ENCODE data around the gene THAP10.
A peak's percentile ranks its signal among the peaks of the same experiment; 100 is the strongest.

Gene THAP10

GRCh38 chr15:70922119-70922518 lies 29.9 kb upstream of the THAP10 start:
- H2BK15ac ChIP-seq (ENCODE audit: low read depth, poor library complexity, severe bottlenecking): no peak overlapping the region
- H2BK120ac ChIP-seq (ENCODE audit: low read depth, low read length): no peak overlapping the region
- no peak overlapping the region for H3K4me3 ChIP-seq (ENCODE audit: insufficient read depth in 1 of 2, low read depth in 1 of 2, low read length in 2 of 2)
- H3K18ac ChIP-seq (ENCODE audit: low read depth in 1 of 2, low read length in 2 of 2): no peak overlapping the region
- H3K36me3 ChIP-seq (ENCODE audit: control insufficient read depth in 1 of 2, insufficient read depth in 2 of 2, low read depth in 1 of 2, low read length in 2 of 2): peaks cover 0 to 3% of the 10 kb centered on the region in 2 experiments
- no peaks in the 10 kb centered on the region for H3K79me1 ChIP-seq (replicated peaks; ENCODE audit: low read length, poor library complexity, severe bottlenecking)
- no peak overlapping the region for H2BK12ac ChIP-seq (ENCODE audit: low read length in 2 of 2)
- no peak overlapping the region for H3K14ac ChIP-seq (ENCODE audit: low read length in 2 of 2)
- H3K27me3 ChIP-seq (ENCODE audit: control insufficient read depth in 1 of 2, insufficient read depth in 1 of 2, low read length in 2 of 2): no peaks in the 10 kb centered on the region
- peaks cover 3% of the 10 kb centered on the region for H3K9me3 ChIP-seq (ENCODE audit: control insufficient read depth, low read length)
- H2AFZ ChIP-seq (ENCODE audit: low read depth, low read length): no peak overlapping the region
- H3K9ac ChIP-seq (ENCODE audit: low read length): no peak overlapping the region
- WGBS: 100% methylated on average over 2 of the region's 2 CpGs
- no peak for DNase-seq
- no peak overlapping the region for H4K91ac ChIP-seq (ENCODE audit: low read length)
- no peak overlapping the region for H3K27ac ChIP-seq (ENCODE audit: low read length, poor library complexity, severe bottlenecking)
- no peak overlapping the region for H3K23ac ChIP-seq (ENCODE audit: low read length in 2 of 2)
- H3K4me2 ChIP-seq (ENCODE audit: low read length, poor library complexity, severe bottlenecking): no peak overlapping the region
- no peak overlapping the region for H2AK5ac ChIP-seq (ENCODE audit: low read length, severe bottlenecking)
- no peaks in the 10 kb centered on the region for H3K4me1 ChIP-seq (ENCODE audit: control insufficient read depth, insufficient read depth, low read depth, low read length)
- H2BK5ac ChIP-seq (ENCODE audit: low read depth, low read length, poor library complexity, severe bottlenecking): no peak overlapping the region
- H3K4ac ChIP-seq (ENCODE audit: low read depth in 1 of 2, low read length in 2 of 2): no peak overlapping the region
- no peak overlapping the region for H4K8ac ChIP-seq (ENCODE audit: low read length)

DNA sequence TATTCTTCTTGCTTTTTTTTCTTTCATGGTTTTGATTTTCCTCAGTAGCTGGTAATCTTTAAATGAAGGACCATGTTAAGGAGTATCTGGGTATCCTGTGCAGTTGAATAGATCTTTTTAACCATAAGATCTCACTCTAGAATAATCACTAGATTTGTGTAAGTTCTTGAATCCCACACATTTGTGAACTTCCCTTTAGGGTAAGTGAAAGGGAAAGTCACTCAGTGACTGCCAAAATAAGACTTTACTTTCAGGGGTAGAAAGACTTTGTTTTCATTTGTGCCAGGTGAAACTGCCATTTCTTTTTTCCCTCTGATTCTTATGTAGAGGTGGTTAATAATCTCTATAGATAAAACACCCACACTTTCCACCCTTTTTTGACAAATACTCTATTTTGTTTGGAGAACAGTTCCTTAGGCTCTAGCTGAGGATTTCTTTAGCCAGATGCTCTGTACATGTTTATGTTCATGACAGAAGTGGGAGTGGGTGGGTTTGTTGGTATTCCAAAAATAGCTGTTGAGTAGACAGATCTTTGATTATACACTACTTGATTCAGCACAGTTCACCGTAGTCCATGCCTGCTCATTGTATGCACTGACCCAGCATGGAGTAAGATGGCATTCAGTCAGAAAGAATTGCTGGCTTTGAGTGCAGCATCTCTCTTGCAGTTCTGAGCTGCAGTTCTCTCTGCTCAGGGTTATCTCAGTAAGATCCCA lies 28.9 kb upstream of the THAP10 start:
- H2AFZ ChIP-seq (ENCODE audit: low read depth, low read length): no peak overlapping the region
- no peak overlapping the region for H4K91ac ChIP-seq (ENCODE audit: low read length)
- peaks cover 0 to 3% of the 10 kb centered on the region in 2 experiments for H3K36me3 ChIP-seq (ENCODE audit: control insufficient read depth in 1 of 2, insufficient read depth in 2 of 2, low read depth in 1 of 2, low read length in 2 of 2)
- no peak overlapping the region for H2BK15ac ChIP-seq (ENCODE audit: low read depth, poor library complexity, severe bottlenecking)
- H2BK120ac ChIP-seq (ENCODE audit: low read depth, low read length): no peak overlapping the region
- H3K4ac ChIP-seq (ENCODE audit: low read depth in 1 of 2, low read length in 2 of 2): no peak overlapping the region
- no peak overlapping the region for H4K8ac ChIP-seq (ENCODE audit: low read length)
- no peak overlapping the region for H2AK5ac ChIP-seq (ENCODE audit: low read length, severe bottlenecking)
- H3K79me1 ChIP-seq (replicated peaks; ENCODE audit: low read length, poor library complexity, severe bottlenecking): no peaks in the 10 kb centered on the region
- no peak overlapping the region for H3K27ac ChIP-seq (ENCODE audit: low read length, poor library complexity, severe bottlenecking)
- no peak overlapping the region for H2BK5ac ChIP-seq (ENCODE audit: low read depth, low read length, poor library complexity, severe bottlenecking)
- no peak overlapping the region for H2BK12ac ChIP-seq (ENCODE audit: low read length in 2 of 2)
- H3K27me3 ChIP-seq (ENCODE audit: control insufficient read depth in 1 of 2, insufficient read depth in 1 of 2, low read length in 2 of 2): no peaks in the 10 kb centered on the region
- H3K14ac ChIP-seq (ENCODE audit: low read length in 2 of 2): no peak overlapping the region
- H3K9me3 ChIP-seq (ENCODE audit: control insufficient read depth, low read length): peaks cover 3% of the 10 kb centered on the region
- H3K4me1 ChIP-seq (ENCODE audit: control insufficient read depth, insufficient read depth, low read depth, low read length): no peaks in the 10 kb centered on the region
- DNase-seq: peak; percentile 4
- WGBS: 50% methylated on average over 1 of the region's 1 CpG
- H3K9ac ChIP-seq (ENCODE audit: low read length): no peak overlapping the region
- H3K18ac ChIP-seq (ENCODE audit: low read depth in 1 of 2, low read length in 2 of 2): no peak overlapping the region
- no peak overlapping the region for H3K23ac ChIP-seq (ENCODE audit: low read length in 2 of 2)
- no peak overlapping the region for H3K4me3 ChIP-seq (ENCODE audit: insufficient read depth in 1 of 2, low read depth in 1 of 2, low read length in 2 of 2)
- no peak overlapping the region for H3K4me2 ChIP-seq (ENCODE audit: low read length, poor library complexity, severe bottlenecking)

GRCh38 chr15:70917955-70918354 lies 25.7 kb upstream of the THAP10 start:
- H2BK15ac ChIP-seq (ENCODE audit: low read depth, poor library complexity, severe bottlenecking): no peak overlapping the region
- no peak overlapping the region for H4K8ac ChIP-seq (ENCODE audit: low read length)
- no peak overlapping the region for H2AK5ac ChIP-seq (ENCODE audit: low read length, severe bottlenecking)
- H2AFZ ChIP-seq (ENCODE audit: low read depth, low read length): no peak overlapping the region
- peaks cover 3% of the 10 kb centered on the region for H3K9me3 ChIP-seq (ENCODE audit: control insufficient read depth, low read length)
- H2BK12ac ChIP-seq (ENCODE audit: low read length in 2 of 2): no peak overlapping the region
- H3K4me2 ChIP-seq (ENCODE audit: low read length, poor library complexity, severe bottlenecking): no peak overlapping the region
- H3K36me3 ChIP-seq (ENCODE audit: control insufficient read depth in 1 of 2, insufficient read depth in 2 of 2, low read depth in 1 of 2, low read length in 2 of 2): peaks cover 0 to 3% of the 10 kb centered on the region in 2 experiments
- H3K27ac ChIP-seq (ENCODE audit: low read length, poor library complexity, severe bottlenecking): no peak overlapping the region
- H3K14ac ChIP-seq (ENCODE audit: low read length in 2 of 2): peak overlapping the region in 1 of 2 experiments; percentile 14
- H3K79me1 ChIP-seq (replicated peaks; ENCODE audit: low read length, poor library complexity, severe bottlenecking): no peaks in the 10 kb centered on the region
- WGBS: 96% methylated on average over 6 of the region's 6 CpGs
- no peak overlapping the region for H2BK120ac ChIP-seq (ENCODE audit: low read depth, low read length)
- peak overlapping the region; percentile 34 for H4K91ac ChIP-seq (ENCODE audit: low read length)
- H3K23ac ChIP-seq (ENCODE audit: low read length in 2 of 2): no peak overlapping the region
- no peak overlapping the region for H3K4ac ChIP-seq (ENCODE audit: low read depth in 1 of 2, low read length in 2 of 2)
- DNase-seq: no peak
- no peak overlapping the region for H3K4me3 ChIP-seq (ENCODE audit: insufficient read depth in 1 of 2, low read depth in 1 of 2, low read length in 2 of 2)
- no peaks in the 10 kb centered on the region for H3K4me1 ChIP-seq (ENCODE audit: control insufficient read depth, insufficient read depth, low read depth, low read length)
- no peaks in the 10 kb centered on the region for H3K27me3 ChIP-seq (ENCODE audit: control insufficient read depth in 1 of 2, insufficient read depth in 1 of 2, low read length in 2 of 2)
- H2BK5ac ChIP-seq (ENCODE audit: low read depth, low read length, poor library complexity, severe bottlenecking): no peak overlapping the region
- H3K18ac ChIP-seq (ENCODE audit: low read depth in 1 of 2, low read length in 2 of 2): no peak overlapping the region
- no peak overlapping the region for H3K9ac ChIP-seq (ENCODE audit: low read length)

DNA sequence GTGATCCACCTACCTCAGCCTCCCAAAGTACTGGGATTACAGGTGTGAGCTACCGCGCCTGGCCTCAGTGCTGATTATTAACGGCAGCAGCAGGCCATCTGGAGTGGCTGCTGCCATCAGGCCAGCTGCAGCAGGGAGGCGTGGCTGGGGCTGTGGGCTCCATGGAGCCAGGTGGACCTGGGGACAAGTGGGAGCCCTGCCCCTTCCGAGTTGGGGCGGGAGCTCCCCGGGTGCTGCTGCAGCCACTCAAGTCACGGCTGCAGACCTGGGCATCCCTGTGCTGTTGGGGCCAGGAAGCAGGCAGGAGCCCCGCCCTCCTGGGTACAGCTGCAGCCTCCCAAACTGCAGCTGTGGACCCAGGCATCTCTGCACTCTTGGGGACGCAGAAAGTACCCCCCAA lies 24.3 kb upstream of the THAP10 start:
- no peak overlapping the region for H3K9ac ChIP-seq (ENCODE audit: low read length)
- no peak overlapping the region for H2BK120ac ChIP-seq (ENCODE audit: low read depth, low read length)
- peaks cover 3% of the 10 kb centered on the region for H3K9me3 ChIP-seq (ENCODE audit: control insufficient read depth, low read length)
- peaks cover 0 to 3% of the 10 kb centered on the region in 2 experiments for H3K36me3 ChIP-seq (ENCODE audit: control insufficient read depth in 1 of 2, insufficient read depth in 2 of 2, low read depth in 1 of 2, low read length in 2 of 2)
- H3K18ac ChIP-seq (ENCODE audit: low read depth in 1 of 2, low read length in 2 of 2): no peak overlapping the region
- no peaks in the 10 kb centered on the region for H3K79me1 ChIP-seq (replicated peaks; ENCODE audit: low read length, poor library complexity, severe bottlenecking)
- H2AFZ ChIP-seq (ENCODE audit: low read depth, low read length): no peak overlapping the region
- H3K14ac ChIP-seq (ENCODE audit: low read length in 2 of 2): no peak overlapping the region
- H3K23ac ChIP-seq (ENCODE audit: low read length in 2 of 2): no peak overlapping the region
- H4K8ac ChIP-seq (ENCODE audit: low read length): no peak overlapping the region
- H3K4ac ChIP-seq (ENCODE audit: low read depth in 1 of 2, low read length in 2 of 2): no peak overlapping the region
- no peak for DNase-seq
- H2BK5ac ChIP-seq (ENCODE audit: low read depth, low read length, poor library complexity, severe bottlenecking): no peak overlapping the region
- no peak overlapping the region for H2BK15ac ChIP-seq (ENCODE audit: low read depth, poor library complexity, severe bottlenecking)
- H3K4me1 ChIP-seq (ENCODE audit: control insufficient read depth, insufficient read depth, low read depth, low read length): no peaks in the 10 kb centered on the region
- H2BK12ac ChIP-seq (ENCODE audit: low read length in 2 of 2): no peak overlapping the region
- no peaks in the 10 kb centered on the region for H3K27me3 ChIP-seq (ENCODE audit: control insufficient read depth in 1 of 2, insufficient read depth in 1 of 2, low read length in 2 of 2)
- no peak overlapping the region for H3K4me2 ChIP-seq (ENCODE audit: low read length, poor library complexity, severe bottlenecking)
- H3K27ac ChIP-seq (ENCODE audit: low read length, poor library complexity, severe bottlenecking): no peak overlapping the region
- 90% methylated on average over 10 of the region's 10 CpGs for WGBS
- H4K91ac ChIP-seq (ENCODE audit: low read length): no peak overlapping the region
- H2AK5ac ChIP-seq (ENCODE audit: low read length, severe bottlenecking): no peak overlapping the region
- H3K4me3 ChIP-seq (ENCODE audit: insufficient read depth in 1 of 2, low read depth in 1 of 2, low read length in 2 of 2): no peak overlapping the region
